GM12892 (cell line): ENCODE data around the gene CAMK2N1.

Source experiments
- POLR2A ChIP-seq: IDR thresholded peaks from 2 replicates; pipeline ENCODE4 v1.6.1; 2011; ENCODE audit warnings: low read depth, low read length, control low read depth
- POLR2AphosphoS5 ChIP-seq: IDR thresholded peaks from 2 replicates; pipeline ENCODE4 v1.6.1; 2011; ENCODE audit warnings: low read depth, low read length, control low read depth
- TAF1 ChIP-seq: IDR thresholded peaks from 2 replicates; pipeline ENCODE4 v1.6.1; 2011; ENCODE audit warnings: low read depth, mild to moderate bottlenecking, control low read depth, low read length, borderline replicate concordance

DNA sequence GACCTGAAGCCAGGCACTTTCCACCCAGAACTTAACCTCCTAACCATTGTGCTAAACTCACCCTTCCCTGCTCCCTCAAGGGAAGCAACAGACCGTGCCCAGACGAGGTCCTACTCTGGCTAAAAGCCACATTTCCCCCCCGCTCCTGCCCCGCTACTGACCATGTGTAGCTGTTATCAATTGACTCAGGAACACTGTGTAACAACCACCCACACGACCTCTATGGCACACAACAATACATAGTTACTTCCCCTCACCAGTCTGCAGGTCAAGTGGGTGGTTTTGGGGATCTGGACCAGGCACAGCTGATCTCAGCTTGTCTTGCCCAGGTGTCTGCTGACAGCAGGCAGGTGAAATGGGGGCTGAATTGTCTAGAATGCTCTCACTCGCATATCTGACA, 40.1 kb downstream of the CAMK2N1 start:
- TF ChIP-seq POLR2A, result no peak
- TF ChIP-seq POLR2AphosphoS5, result no peak
- TF ChIP-seq TAF1, result no peak
